SU-DHL-6 (cell line): Measurements from ENCODE around the gene HS2ST1.

ENCODE experiments used
- H2AFZ ChIP-seq: fragments of 200-600 bp; sonication (generic); 2 replicates; pipeline ENCODE4 v1.6.1; 2014; ENCODE audit warnings: low read depth, mild to moderate bottlenecking, moderate library complexity, mixed read lengths, antibody characterized with exemption, low read length; ENCODE audit not compliant: severe bottlenecking
- H3F3A ChIP-seq: fragments of 200-600 bp; shearing (Covaris generic); 2 replicates; pipeline ENCODE4 v1.6.0; 2016; ENCODE audit warnings: antibody characterized with exemption, mild to moderate bottlenecking; ENCODE audit not compliant: insufficient read depth
- H3K27ac ChIP-seq: fragments of 200-600 bp; sonication (generic); 2 replicates; pipeline ENCODE4 v1.5.1; 2016; ENCODE audit warnings: low read depth, mild to moderate bottlenecking, low read length, moderate library complexity, mixed read lengths
- H3K27me3 ChIP-seq: fragments of 200-600 bp; sonication (generic), shearing (Covaris generic); 2 replicates; pipeline ENCODE4 v1.6.0; 2014; ENCODE audit warnings: mild to moderate bottlenecking, low read length
- H3K36me3 ChIP-seq: fragments of 200-600 bp; sonication (generic); 2 replicates; pipeline ENCODE4 v1.6.1; 2014; ENCODE audit warnings: mild to moderate bottlenecking, low read length, mixed read lengths
- H3K4me2 ChIP-seq: fragments of 300-600, 200-600 bp; shearing (Covaris generic), sonication (generic); 2 replicates; pipeline ENCODE4 v1.6.0; 2014; ENCODE audit warnings: low read length, low read depth, mild to moderate bottlenecking; ENCODE audit not compliant: poor library complexity, severe bottlenecking
- H3K4me3 ChIP-seq: fragments of 200-600 bp; sonication (generic); 2 replicates; pipeline ENCODE4 v1.5.1; 2014; ENCODE audit warnings: antibody characterized with exemption, low read length, mild to moderate bottlenecking, mixed read lengths; ENCODE audit not compliant: insufficient read depth, poor library complexity, severe bottlenecking
- H3K79me2 ChIP-seq: fragments of 200-600 bp; sonication (generic); 2 replicates; pipeline ENCODE4 v1.6.1; 2014; ENCODE audit warnings: mild to moderate bottlenecking, low read length, moderate library complexity; ENCODE audit not compliant: insufficient read depth
- H3K9ac ChIP-seq: fragments of 200-600 bp; sonication (generic); 2 replicates; pipeline ENCODE4 v1.7.0; 2014; ENCODE audit warnings: mild to moderate bottlenecking, low read length
- H3K9me2 ChIP-seq: fragments of 200-600 bp; sonication (generic); replicated peaks from 2 replicates; pipeline ENCODE4 v1.6.1; 2014; ENCODE audit warnings: low read length; ENCODE audit not compliant: insufficient read depth
- H3K9me3 ChIP-seq: fragments of 200-600 bp; sonication (generic); 2 replicates; pipeline ENCODE4 v1.6.1; 2014; ENCODE audit warnings: low read length, mixed read lengths; ENCODE audit not compliant: insufficient read depth
- H4K20me1 ChIP-seq: fragments of 200-600 bp; sonication (generic); 2 replicates; pipeline ENCODE4 v1.6.1; 2014; ENCODE audit warnings: low read depth, mild to moderate bottlenecking, antibody characterized with exemption, low read length, moderate library complexity, mixed read lengths
- CTCF ChIP-seq: fragments of 200-600 bp; sonication (generic); IDR thresholded peaks from one replicate; pipeline ENCODE4 v1.5.1; 2017; ENCODE audit warnings: antibody characterized with exemption, mild to moderate bottlenecking, low read length, moderate library complexity; ENCODE audit not compliant: insufficient read depth, poor library complexity, severe bottlenecking
- EZH2phosphoT487 ChIP-seq: fragments of 200-600 bp; sonication (generic), shearing (Covaris generic); conservative IDR thresholded peaks from 2 replicates; pipeline ENCODE4 v1.6.1; 2018; ENCODE audit warnings: mild to moderate bottlenecking, antibody characterized with exemption, low read length, moderate library complexity, mixed read lengths

The HS2ST1 gene

GRCh38 chr1:87136607-87137341 lies 222.3 kb downstream of the HS2ST1 start:
- TF ChIP-seq CTCF: no peak
- no peak for TF ChIP-seq EZH2phosphoT487
- Histone ChIP-seq H3K9me3 (no peaks in the 10 kb centered on the region), H4K20me1 (no peaks in the 10 kb centered on the region)

GRCh38 chr1:87137342-87137739 lies 222.9 kb downstream of the HS2ST1 start:
- no peak for TF ChIP-seq CTCF
- TF ChIP-seq EZH2phosphoT487: no peak
- Histone ChIP-seq H3K36me3 (no peaks in the 10 kb centered on the region), H3F3A (no peaks in the 10 kb centered on the region), H3K27me3 (no peaks in the 10 kb centered on the region), H3K9ac (no peak overlapping the region), H3K9me3 (no peaks in the 10 kb centered on the region), H4K20me1 (no peaks in the 10 kb centered on the region), H3K9me2 (no peaks in the 10 kb centered on the region), H3K79me2 (no peaks in the 10 kb centered on the region), H3K4me3 (no peak overlapping the region), H3K4me2 (no peak overlapping the region), H2AFZ (no peak overlapping the region), H3K27ac (no peak overlapping the region)

More at GRCh38 chr1:87136607-87137341, 222.3 kb downstream of the HS2ST1 start:
- H3K36me3 ChIP-seq: no peaks in the 10 kb centered on the region
- no peak overlapping the region for H2AFZ ChIP-seq
- H3K9me2 ChIP-seq: no peaks in the 10 kb centered on the region
- no peaks in the 10 kb centered on the region for H3K27me3 ChIP-seq
- H3K4me2 ChIP-seq: no peak overlapping the region
- H3K9ac ChIP-seq: no peak overlapping the region
- no peaks in the 10 kb centered on the region for H3K79me2 ChIP-seq
- no peak overlapping the region for H3K27ac ChIP-seq
- no peaks in the 10 kb centered on the region for H3F3A ChIP-seq
- no peak overlapping the region for H3K4me3 ChIP-seq

- Histone ChIP-seq H3K4me3 (no peak overlapping the region), H3K9me3 (no peaks in the 10 kb centered on the region), H3K36me3 (no peaks in the 10 kb centered on the region), H3F3A (no peaks in the 10 kb centered on the region), H3K9me2 (no peaks in the 10 kb centered on the region), H2AFZ (no peak overlapping the region), H4K20me1 (no peaks in the 10 kb centered on the region), H3K79me2 (no peaks in the 10 kb centered on the region), H3K9ac (no peak overlapping the region), H3K27ac (no peak overlapping the region), H3K27me3 (no peaks in the 10 kb centered on the region), H3K4me2 (no peak overlapping the region)
- no peak for TF ChIP-seq CTCF
- TF ChIP-seq EZH2phosphoT487: no peak
Observed at GRCh38 chr1:87140831-87141540, 226.6 kb downstream of the HS2ST1 start.
